CMK (cell line): ENCODE measurements around the gene DTD2.
A peak's percentile ranks its signal among the peaks of the same experiment; 100 is the strongest.
"Not testable (repeated sequence)": the region's sequence is repeated elsewhere in the genome, so short reads cannot be mapped to it uniquely, and the experiment has no call there.

ENCODE experiments used
- DNase-seq: peaks from one replicate; pipeline ENCODE4 v3.0.0-alpha.2; 2010; ENCODE audit warnings: low read depth

DTD2 gene

GRCh38 chr14:31441273-31442111 is 15.8 kb downstream of the DTD2 start:
- DNase-seq, result no peak

- DNase-seq, result no peak
Measured at GRCh38 chr14:31440280-31440679, 17.0 kb downstream of the DTD2 start.

GRCh38 chr14:31439561-31439960 is 17.7 kb downstream of the DTD2 start:
- DNase-seq, result no peak

DNA sequence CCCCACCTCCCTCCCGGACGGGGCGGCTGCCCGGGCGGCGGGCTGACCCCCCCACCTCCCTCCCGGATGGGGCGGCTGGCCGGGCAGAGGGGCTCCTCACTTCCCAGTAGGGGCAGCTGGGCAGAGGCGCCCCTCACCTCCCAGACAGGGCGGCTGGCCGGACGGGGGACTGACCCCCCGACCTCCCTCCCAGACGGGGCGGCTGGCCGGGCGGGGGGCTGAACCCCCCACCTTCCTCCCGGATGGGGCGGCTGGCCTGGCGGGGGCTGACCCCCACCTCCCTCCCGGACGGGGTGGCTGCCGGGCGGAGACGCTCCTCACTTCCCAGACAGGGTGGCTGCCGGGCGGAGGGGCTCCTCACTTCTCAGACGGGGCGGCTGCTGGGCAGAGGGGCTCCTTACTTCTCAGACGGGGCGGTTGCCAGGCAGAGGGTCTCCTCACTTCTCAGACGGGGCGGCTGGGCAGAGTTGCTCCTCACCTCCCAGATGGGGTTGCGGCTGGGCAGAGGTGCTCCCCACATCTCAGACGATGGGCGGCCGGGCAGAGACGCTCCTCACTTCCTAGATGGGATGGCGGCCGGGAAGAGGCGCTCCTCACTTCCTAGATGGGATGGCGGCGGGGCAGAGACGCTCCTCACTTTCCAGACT is 20.1 kb downstream of the DTD2 start:
- DNase-seq, result not testable (repeated sequence)

DNA sequence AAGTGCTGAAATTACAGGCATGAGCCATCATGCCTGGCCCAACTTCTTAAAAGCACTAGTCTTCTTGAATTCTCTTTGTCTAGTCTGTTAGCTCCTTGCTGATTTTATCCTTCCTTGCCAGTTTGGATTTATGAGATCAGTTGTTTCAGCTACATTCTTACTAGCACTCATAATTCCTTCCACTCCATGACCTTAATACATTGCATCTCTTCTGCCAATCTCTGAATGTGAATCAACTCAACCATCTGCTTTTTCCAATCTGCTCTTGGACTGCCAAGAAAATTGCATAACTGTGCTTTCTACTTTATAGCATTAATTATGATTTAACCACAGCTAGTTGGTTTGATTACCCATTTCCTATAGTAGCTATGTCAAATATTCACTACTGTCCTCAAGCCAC is 22.0 kb downstream of the DTD2 start:
- no peak for DNase-seq

DNA sequence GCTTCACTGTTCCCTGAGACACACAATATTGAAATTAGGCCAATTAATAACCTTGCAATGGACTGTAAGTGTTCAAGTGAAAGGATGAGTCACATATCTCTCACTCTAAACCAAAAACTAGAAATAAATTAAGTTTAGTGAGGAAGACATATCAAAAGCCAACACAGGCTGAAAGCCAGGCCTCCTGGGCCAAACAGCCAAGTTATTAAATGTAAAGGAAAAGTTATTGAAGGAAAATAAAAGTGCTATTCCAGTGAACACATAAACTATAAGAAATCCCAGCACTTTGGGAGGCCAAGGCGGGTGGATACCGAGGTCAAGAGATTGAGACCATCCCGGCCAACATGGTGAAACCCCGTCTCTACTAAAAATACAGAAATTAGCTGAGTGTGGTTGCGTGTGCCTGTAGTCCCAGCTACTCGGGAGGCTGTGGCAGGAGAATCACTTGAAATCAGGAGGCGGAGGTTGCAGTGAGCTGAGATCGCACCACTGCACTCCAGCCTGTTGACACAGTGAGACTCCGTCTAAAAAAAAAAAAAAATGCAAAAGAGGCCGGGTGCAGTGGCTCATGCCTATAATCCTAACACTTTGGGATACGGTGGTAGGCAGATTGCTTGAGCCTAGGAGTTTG is 26.6 kb downstream of the DTD2 start:
- no peak for DNase-seq

- no peak for DNase-seq
Measured at GRCh38 chr14:31429791-31430190, 27.5 kb downstream of the DTD2 start.

DNA sequence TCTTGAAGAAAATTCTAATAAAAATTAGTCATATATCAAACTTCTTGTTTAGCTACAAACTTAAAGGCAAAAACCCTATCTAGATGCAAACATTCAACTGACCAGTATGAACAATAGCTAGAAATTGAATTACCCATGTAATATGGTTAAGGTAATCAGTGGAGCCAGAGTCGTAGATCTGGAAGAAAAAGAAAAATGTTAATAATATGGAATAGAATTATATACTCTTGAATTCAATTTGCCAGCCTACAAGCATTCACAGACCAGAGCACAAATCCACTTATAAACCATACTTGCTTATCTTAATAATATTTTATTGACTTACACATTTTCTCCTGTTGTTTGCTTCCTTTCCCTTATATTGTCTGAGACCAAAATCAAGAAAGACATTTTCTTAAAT is 29.3 kb downstream of the DTD2 start:
- no peak for DNase-seq

- no peak for DNase-seq
Measured at GRCh38 chr14:31426663-31427062, 30.6 kb downstream of the DTD2 start.

- no peak for DNase-seq
Measured at GRCh38 chr14:31425905-31426304, 31.4 kb downstream of the DTD2 start.

DNA sequence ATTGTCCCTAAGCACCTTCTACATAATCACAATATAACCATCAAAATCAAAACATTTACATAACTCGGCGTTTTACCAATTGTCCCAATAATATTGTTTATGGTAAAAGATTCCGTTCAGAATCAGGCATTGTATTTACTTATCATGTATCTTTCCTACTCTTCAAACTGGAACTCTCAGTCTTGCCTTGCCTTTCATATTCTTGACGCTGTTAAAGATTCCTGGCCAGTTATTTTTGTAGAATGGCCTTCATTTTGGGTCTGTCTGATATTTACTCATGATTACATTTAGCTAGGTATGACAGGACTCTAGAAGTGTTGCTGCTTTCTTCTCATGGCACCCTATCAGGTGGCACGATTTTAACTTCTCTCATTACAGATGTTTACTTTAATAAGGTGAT is 36.1 kb downstream of the DTD2 start:
- DNase-seq, result no peak

DNA sequence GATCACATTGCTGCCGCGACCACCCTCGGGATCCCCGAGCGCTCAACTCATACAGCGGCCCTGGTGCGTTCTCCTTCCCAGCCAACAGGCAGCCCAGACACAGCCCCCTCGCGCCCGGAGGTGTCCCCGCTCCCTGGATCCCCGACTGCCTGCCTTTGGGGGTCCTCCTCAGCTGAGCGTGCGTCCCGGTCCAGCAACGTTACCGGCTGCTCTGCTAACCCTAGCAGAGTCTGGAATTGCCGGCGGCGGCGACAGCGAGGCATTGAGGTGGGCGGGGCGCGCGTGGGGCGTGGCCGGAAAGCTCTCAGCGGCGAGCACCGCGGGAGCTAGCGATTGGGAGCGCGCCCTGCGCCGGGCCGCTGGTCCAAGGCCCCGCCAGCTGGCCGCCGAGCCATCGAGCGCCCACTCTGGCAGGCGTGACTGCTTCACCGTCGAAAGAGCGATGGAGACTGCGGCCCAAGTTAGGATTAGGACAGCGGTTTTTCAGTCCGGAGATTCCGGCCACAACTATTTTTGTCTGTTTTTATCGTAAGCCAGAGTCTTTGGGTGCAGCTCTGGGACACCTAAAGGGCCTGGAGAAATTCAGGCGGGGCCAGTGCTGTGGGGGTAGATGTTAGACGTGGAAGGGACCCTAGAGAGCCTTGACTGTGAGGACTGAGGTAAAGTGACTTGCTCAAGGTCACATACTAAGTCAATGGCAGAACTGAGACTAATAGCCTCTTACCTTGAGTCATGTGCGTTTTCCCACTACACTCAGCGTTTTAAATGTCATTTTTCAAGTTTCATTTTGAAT is 36.8 kb downstream of the DTD2 start, which contains the start of gene HEATR5A:
TSS of gene HEATR5A (minus strand) at position 232 of the 793 bp plus-strand sequence. CDS start 17,575 bp downstream, outside the sequence.
- DNase-seq, result peak; percentile 78

DNA sequence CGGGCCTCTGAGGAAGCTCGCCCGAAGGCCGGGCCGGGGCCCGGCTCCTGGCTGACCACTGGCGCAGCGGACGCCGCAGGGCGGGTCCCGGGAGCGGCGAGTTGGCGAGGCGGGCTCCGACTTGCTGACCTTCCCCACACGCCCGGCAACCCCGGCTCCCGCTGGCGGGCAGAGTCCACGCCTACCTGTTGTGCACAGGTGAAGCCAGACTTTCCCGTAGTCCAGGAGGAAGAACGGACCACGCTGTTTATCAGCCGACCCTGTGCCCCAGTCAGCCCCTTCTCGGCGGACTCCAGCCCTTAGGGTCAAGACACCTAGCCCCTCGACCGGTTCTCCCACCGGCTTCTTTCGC is 37.4 kb downstream of the DTD2 start:
- DNase-seq, result no peak

GRCh38 chr14:31419179-31419966 is 37.9 kb downstream of the DTD2 start:
- no peak for DNase-seq

DNA sequence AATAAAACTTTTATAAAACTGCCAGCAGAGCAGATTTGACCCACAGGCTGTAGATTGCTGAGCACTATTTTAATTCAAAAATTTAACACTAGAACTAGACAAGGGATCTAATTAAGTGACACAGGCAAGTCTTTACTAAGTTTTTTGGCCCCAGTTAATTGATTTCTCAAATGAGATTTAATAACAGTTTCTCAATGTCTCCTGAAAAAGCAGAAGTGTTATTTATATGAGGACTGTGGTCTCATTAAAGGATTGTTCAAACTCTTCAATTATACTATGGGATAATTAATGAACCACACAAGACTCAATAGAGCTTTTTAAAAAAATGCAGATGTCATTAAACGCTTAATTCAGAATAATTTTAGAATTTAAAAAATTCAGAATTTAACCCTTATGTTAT is 38.9 kb downstream of the DTD2 start:
- DNase-seq, result no peak

GRCh38 chr14:31414190-31414833 is 43.0 kb downstream of the DTD2 start:
- DNase-seq, result no peak

DNA sequence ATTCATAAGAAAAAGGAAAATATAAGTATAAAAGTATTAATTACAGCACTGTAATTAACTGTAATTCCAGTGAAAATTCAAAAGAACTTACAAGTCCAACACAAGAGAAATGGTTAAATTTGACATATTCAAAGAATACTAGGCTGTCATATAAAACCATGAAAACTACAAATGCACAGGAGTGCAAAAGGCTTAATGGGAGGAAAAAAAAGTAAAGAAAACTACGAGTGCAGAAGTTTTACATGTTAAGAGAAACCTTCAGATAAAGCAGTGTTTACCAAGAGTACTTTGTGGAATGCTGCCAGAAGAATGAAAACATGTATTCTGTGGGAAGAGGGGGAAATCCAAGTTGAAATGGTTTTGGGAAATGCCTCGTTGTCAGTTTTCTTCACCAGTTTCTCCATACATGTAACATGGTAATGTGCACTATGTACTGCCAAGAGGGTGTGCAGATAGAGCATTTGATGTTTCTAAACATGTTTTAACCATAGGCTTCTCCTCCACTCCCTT is 46.0 kb downstream of the DTD2 start:
- DNase-seq, result no peak

DNA sequence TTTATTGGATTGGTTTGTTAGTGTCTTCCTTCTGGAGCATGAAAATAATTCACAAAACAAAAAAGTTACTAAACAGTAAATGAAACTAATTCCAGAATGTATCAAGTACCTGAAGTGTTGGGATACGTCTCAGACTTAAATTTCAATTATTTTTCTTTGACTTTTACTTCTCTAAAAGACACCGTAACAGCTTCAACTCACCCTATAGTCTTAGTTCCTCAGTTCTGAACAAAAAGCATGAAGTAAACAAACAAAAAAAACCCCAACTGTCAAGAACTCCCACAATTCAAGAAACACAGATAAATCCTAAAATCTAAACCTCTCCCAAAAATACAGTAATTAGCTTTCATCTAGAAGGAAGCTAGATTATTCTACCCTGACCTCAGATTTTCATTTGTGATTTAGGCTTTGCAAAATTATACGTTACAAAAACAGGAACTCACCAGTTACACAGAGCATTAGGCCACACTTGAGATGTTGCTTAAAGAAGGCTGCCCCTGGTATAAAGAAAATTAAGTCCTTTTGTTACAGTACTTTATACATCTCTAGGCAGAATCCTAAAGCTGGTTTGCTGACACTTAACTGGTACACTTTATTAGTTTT is 47.2 kb downstream of the DTD2 start:
- DNase-seq, result no peak

DNA sequence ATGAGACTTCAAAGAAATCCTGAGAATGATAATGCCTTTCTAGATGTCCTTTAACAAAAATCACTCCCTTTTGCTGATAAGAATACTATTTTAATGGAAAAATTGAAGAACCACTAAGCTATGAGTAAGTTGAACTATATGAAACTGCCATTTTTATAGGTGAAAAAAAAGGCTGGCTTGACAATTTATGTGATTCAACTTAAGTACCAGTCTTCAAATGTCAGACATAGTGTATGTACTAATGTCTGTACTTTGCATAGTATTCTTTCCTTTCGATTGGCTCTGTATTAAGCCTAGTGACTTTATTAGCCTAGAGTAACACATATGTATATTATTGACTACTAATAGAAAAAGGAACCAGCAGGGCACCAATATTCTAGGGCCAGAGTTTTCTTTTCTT is 48.9 kb downstream of the DTD2 start:
- DNase-seq, result no peak

GRCh38 chr14:31405599-31406232 is 51.6 kb downstream of the DTD2 start:
- no peak for DNase-seq
